SJCRH30 (cell line): Measurements from ENCODE around the gene LAX1. TPM values are rescaled to one million over a fixed set of nuclear protein-coding genes. Genes with fewer than 3 reads are reported as not detected.
"Not testable (repeated sequence)": the region's sequence is repeated elsewhere in the genome, so short reads cannot be mapped to it uniquely, and the experiment has no call there.

ENCODE experiments used
- DNase-seq, 2 experiments: peaks; one replicate each; pipeline ENCODE4 v3.0.0-alpha.2; 2015 to 2020
- H3K27ac ChIP-seq: fragments of 250-450 bp; sonication (Bioruptor Pico); 2 replicates; pipeline ENCODE4 v1.5.1; 2020; ENCODE audit warnings: mild to moderate bottlenecking, moderate library complexity
- H3K27me3 ChIP-seq: fragments of 250-450 bp; sonication (Bioruptor Pico); 2 replicates; pipeline ENCODE4 v1.5.1; 2020; ENCODE audit warnings: mild to moderate bottlenecking, moderate library complexity
- H3K36me3 ChIP-seq: fragments of 250-450 bp; sonication (Bioruptor Pico); 2 replicates; pipeline ENCODE4 v1.5.1; 2020; ENCODE audit warnings: mild to moderate bottlenecking, moderate library complexity
- H3K4me1 ChIP-seq: fragments of 250-450 bp; sonication (Bioruptor Pico); 2 replicates; pipeline ENCODE4 v1.5.1; 2020; ENCODE audit warnings: mild to moderate bottlenecking, moderate library complexity
- H3K4me3 ChIP-seq: fragments of 250-450 bp; sonication (Bioruptor Pico); 2 replicates; pipeline ENCODE4 v1.5.1; 2020; ENCODE audit warnings: mild to moderate bottlenecking, moderate library complexity
- H3K9me3 ChIP-seq: fragments of 250-450 bp; sonication (Bioruptor Pico); replicated peaks from 2 replicates; pipeline ENCODE4 v1.5.1; 2020; ENCODE audit warnings: mild to moderate bottlenecking, moderate library complexity
- total RNA-seq: library from RNA; depleted of rRNA; stranded (reverse); fragments of >200 nt; shearing (Covaris generic); gene quantifications from 2 replicates; pipeline ENCODE4 v1.2.3, GENCODE V29; 2014

LAX1 gene
- total RNA-seq, 1 experiment from 2014 or later, result not detected

- no peak for DNase-seq
These were observed 25.0 kb downstream of the LAX1 start for GRCh38 chr1:203789966-203790365.

GRCh38 chr1:203791498-203791897 lies 26.5 kb downstream of the LAX1 start:
- Histone ChIP-seq H3K9me3 (0 out of 2 replicates have a peak, but pooled peaks cover 3% of the 10 kb centered on the region), H3K36me3 (0 out of 2 replicates have a peak, but pooled peaks cover 2% of the 10 kb centered on the region), H3K4me1 (no peaks in the 10 kb centered on the region), H3K27me3 (no peaks in the 10 kb centered on the region; the same call in 1 of the 2 replicates), H3K4me3 (no peak overlapping the region), H3K27ac (no peak overlapping the region)
- no peak for DNase-seq

More at GRCh38 chr1:203789966-203790365, 25.0 kb downstream of the LAX1 start:
- Histone ChIP-seq H3K4me3 (no peak overlapping the region), H3K9me3 (0 out of 2 replicates have a peak, but pooled peaks cover 3% of the 10 kb centered on the region), H3K27ac (no peak overlapping the region), H3K36me3 (no peaks in the 10 kb centered on the region), H3K4me1 (no peaks in the 10 kb centered on the region), H3K27me3 (no peaks in the 10 kb centered on the region; the same call in 1 of the 2 replicates)

DNA sequence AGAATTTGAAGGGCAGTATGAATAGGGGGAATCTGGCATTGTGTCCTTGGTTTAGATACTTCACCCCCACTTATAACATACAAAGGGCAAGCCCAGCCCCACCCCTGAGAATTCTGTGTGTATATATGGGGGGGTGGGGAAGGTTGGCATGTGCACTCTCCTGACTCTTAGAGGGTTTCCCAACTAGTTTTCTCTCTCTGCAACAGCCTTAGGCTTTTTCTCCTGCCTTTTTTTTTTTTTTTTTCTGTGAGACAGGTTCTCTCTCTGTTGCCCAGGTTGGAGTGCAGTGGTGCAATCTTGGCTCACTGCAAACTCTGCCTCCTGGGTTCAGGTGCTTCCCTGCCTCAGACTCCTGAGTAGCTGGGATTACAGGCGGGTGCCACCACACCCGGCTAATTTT lies 27.5 kb downstream of the LAX1 start:
- Histone ChIP-seq H3K36me3 (peaks cover 12% of the 10 kb centered on the region), H3K27ac (no peak overlapping the region), H3K4me3 (no peak overlapping the region), H3K27me3 (no peaks in the 10 kb centered on the region; the same call in 1 of the 2 replicates), H3K9me3 (0 out of 2 replicates have a peak, but pooled peaks cover 3% of the 10 kb centered on the region), H3K4me1 (peaks cover 9% of the 10 kb centered on the region; the same call in 1 of the 2 replicates)
- no peak for DNase-seq

GRCh38 chr1:203793561-203793960 lies 28.6 kb downstream of the LAX1 start:
- not testable (repeated sequence) for H3K4me3 ChIP-seq, H3K27ac ChIP-seq, DNase-seq, H3K4me1 ChIP-seq, H3K9me3 ChIP-seq, H3K27me3 ChIP-seq
- H3K36me3 ChIP-seq, result peaks cover 23% of the 10 kb centered on the region

DNA sequence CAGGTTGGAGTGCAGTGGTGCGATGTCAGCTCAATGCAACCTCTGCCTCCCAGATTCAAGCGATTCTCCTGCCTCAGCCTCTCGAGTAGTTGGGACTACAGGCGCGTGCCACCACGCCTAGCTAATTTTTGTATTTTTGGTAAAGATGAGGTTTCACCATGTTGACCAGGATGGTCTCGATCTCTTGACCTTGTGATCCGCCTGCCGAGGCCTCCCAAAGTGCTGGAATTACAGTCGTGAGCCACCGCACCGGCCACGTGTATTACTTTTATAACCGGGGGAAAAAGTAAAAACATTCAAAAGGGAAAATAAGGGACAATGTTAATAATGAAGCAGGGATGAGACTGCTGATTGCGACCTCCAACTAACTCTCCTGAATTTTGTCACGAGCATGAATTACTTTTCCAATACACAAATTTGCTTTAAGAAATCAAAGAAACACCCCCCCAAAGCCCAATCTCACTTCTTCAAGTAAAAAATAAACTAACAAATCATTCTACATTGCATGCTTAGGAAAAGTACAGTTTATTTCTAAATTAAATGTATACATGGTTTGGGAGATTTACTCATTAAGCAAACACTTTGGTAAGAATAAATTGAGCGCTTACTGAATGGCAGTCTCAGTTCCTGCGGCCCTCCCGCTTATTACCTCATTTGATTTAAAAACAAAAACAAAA lies 29.9 kb downstream of the LAX1 start:
- Histone ChIP-seq H3K36me3 (peaks cover 36% of the 10 kb centered on the region), H3K4me1 (peaks cover 12% of the 10 kb centered on the region; the same call in 1 of the 2 replicates), H3K27me3 (no peaks in the 10 kb centered on the region), H3K4me3 (peak overlapping the region; percentile 81), H3K27ac (peak overlapping the region; percentile 92), H3K9me3 (0 out of 2 replicates have a peak, but pooled peaks cover 3% of the 10 kb centered on the region)
- DNase-seq, result no peak

GRCh38 chr1:203795441-203796235 lies 30.7 kb downstream of the LAX1 start, which contains the start of the genes ZBED6 and ZC3H11A:
Gene ZBED6 (plus strand): TSS chr1:203795623. CDS start chr1:203797523, 1,900 bp downstream.
Gene ZC3H11A (plus strand): TSS chr1:203795623. CDS start chr1:203817071, 21,448 bp downstream.
- peak within 1 kb of the TSS; percentile 92 for H3K27ac ChIP-seq
- H3K36me3 ChIP-seq, result peaks cover 43% of the 10 kb centered on the region
- H3K9me3 ChIP-seq, result no peaks in the 10 kb centered on the region
- H3K4me3 ChIP-seq, result peak within 1 kb of the TSS; percentile 81
- peaks cover 12% of the 10 kb centered on the region; the same call in 1 of the 2 replicates for H3K4me1 ChIP-seq
- H3K27me3 ChIP-seq, result no peaks in the 10 kb centered on the region
- DNase-seq, result peak; percentile 99 to 100

DNA sequence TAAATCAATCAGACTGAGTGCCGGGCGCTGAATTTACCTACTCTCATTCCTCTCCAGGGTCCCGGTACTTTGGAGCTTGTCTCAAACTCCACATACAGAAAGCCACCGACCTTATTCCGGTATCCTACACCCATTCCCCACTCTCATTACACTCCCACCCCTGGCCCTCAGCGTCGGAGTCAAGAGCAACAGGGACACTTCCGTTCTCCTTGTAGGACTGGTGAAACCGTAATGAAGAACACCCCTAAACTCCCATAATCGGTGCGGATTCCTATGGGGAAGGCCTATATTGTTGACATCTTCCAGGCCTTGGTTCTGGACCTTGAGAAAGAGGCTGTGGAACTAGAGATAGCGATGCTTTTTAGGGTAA lies 31.2 kb downstream of the LAX1 start:
- Histone ChIP-seq H3K4me3 (peak overlapping the region; percentile 81), H3K9me3 (no peaks in the 10 kb centered on the region), H3K27ac (peak overlapping the region; percentile 92), H3K4me1 (peaks cover 12% of the 10 kb centered on the region; the same call in 1 of the 2 replicates), H3K27me3 (no peaks in the 10 kb centered on the region), H3K36me3 (peaks cover 49% of the 10 kb centered on the region)
- DNase-seq, result peak; percentile 61 to 73

GRCh38 chr1:203797216-203797615 lies 32.2 kb downstream of the LAX1 start:
- Histone ChIP-seq H3K36me3 (peaks cover 59% of the 10 kb centered on the region), H3K9me3 (no peaks in the 10 kb centered on the region), H3K27ac (no peak overlapping the region), H3K4me3 (peak overlapping the region; percentile 81), H3K4me1 (peaks cover 12% of the 10 kb centered on the region; the same call in 1 of the 2 replicates), H3K27me3 (no peaks in the 10 kb centered on the region)
- peak in 1 of 2 experiments; percentile 16 for DNase-seq

DNA sequence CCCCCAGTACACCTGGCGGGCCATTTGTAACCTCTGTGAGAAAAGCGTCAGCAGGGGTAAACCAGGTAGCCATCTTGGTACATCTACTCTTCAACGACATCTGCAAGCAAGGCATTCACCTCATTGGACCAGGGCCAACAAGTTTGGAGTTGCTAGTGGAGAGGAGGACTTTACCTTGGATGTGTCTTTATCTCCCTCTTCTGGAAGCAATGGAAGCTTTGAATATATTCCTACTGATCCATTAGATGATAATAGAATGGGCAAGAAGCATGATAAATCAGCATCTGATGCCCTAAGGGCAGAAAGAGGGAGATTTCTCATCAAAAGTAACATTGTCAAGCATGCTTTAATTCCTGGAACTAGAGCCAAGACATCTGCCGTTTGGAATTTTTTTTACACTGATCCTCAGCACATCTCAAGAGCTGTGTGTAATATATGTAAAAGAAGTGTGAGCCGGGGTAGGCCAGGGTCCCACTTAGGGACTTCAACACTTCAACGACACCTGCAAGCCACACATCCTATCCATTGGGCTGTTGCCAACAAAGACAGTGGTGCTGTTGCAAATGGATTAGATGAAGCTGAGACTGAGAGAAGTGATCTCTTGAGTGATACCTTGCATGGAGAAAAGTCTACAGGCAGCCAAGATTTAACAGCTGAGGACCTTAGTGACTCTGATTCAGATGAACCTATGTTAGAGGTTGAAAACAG lies 33.1 kb downstream of the LAX1 start:
- Histone ChIP-seq H3K9me3 (no peaks in the 10 kb centered on the region), H3K4me3 (no peak overlapping the region), H3K27ac (no peak overlapping the region), H3K36me3 (peaks cover 68% of the 10 kb centered on the region), H3K27me3 (no peaks in the 10 kb centered on the region), H3K4me1 (peaks cover 12% of the 10 kb centered on the region; the same call in 1 of the 2 replicates)
- DNase-seq, result peak in 1 of 2 experiments; percentile 16

DNA sequence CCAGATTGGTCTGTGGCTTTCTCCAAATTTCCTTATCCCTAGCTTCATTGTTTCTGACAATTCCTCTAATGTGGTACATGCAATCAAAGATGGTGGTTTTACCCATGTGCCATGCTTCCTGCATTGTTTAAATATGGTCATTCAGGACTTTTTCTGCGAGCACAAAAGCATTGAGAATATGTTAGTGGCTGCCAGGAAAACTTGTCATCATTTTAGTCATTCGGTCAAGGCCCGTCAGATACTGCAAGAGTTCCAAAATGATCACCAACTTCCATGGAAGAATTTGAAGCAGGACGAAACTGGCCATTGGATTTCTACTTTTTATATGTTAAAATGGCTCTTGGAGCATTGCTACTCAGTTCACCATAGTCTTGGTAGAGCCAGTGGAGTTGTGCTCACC lies 34.2 kb downstream of the LAX1 start:
- Histone ChIP-seq H3K36me3 (peaks cover 77% of the 10 kb centered on the region), H3K27me3 (no peaks in the 10 kb centered on the region), H3K4me3 (no peak overlapping the region), H3K4me1 (peaks cover 12% of the 10 kb centered on the region; the same call in 1 of the 2 replicates), H3K9me3 (no peaks in the 10 kb centered on the region), H3K27ac (no peak overlapping the region)
- DNase-seq, result no peak

DNA sequence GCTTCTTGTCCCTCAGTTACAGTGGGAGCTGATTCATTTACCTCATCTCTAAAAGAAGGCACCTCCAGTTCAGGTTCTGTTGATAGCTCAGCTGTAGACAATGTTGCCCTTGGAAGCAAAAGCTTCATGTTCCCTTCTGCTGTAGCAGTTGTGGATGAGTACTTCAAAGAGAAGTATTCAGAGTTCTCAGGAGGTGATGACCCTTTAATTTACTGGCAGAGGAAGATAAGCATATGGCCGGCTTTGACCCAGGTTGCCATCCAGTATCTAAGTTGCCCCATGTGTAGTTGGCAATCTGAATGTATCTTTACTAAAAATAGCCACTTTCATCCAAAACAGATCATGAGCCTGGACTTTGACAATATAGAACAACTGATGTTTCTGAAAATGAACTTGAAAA lies 35.0 kb downstream of the LAX1 start:
- no peak for DNase-seq
- Histone ChIP-seq H3K27ac (no peak overlapping the region), H3K36me3 (peaks cover 83% of the 10 kb centered on the region), H3K4me3 (no peak overlapping the region), H3K4me1 (peaks cover 12% of the 10 kb centered on the region; the same call in 1 of the 2 replicates), H3K27me3 (no peaks in the 10 kb centered on the region), H3K9me3 (no peaks in the 10 kb centered on the region)

DNA sequence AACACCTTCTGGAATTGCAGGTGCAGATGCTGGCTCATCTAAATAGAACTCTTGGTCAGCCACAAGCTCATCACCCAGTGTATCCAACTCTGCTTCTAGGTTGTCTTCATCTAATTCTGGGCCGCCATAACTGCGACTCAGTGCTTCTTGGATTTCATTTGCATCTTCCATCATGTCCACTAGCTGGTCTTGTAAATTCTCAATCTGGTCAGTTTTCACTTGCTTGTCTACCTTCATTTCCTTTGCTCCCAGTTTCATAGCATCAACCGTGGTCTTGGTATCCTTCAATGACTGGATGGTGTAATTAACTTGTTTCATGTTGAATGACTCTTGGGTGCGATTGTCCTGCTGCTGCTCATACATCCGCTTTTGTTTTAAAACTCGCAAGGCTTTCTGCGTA lies 40.7 kb downstream of the LAX1 start:
- Histone ChIP-seq H3K4me3 (no peak overlapping the region), H3K36me3 (peaks cover 79% of the 10 kb centered on the region), H3K4me1 (peaks cover 10% of the 10 kb centered on the region), H3K27me3 (no peaks in the 10 kb centered on the region), H3K9me3 (0 out of 2 replicates have a peak, but pooled peaks cover 4% of the 10 kb centered on the region), H3K27ac (no peak overlapping the region)
- DNase-seq, result no peak

DNA sequence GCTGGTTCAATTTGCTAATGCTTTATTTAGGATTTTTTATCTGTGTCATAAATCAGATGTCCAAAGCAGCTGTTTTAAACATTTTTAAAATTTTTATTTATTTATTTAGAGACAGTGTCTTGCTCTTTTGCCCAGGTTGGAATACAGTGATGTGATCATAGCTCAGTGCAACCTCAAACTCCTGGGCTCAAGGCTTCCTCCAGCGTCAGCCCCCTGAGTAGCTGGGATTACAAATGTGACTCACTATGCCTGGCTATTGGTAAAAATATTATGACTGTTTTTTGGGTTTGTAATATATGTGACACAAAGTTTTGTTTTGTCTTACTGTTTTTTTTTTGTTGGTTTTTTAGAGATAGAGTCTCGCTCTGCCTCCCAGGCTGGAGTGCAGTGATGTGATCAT lies 42.2 kb downstream of the LAX1 start:
- no peak overlapping the region for H3K27ac ChIP-seq
- peaks cover 10% of the 10 kb centered on the region for H3K4me1 ChIP-seq
- peaks cover 76% of the 10 kb centered on the region for H3K36me3 ChIP-seq
- H3K27me3 ChIP-seq, result no peaks in the 10 kb centered on the region
- H3K9me3 ChIP-seq, result 0 out of 2 replicates have a peak, but pooled peaks cover 4% of the 10 kb centered on the region
- DNase-seq, result peak; percentile 37 to 54
- no peak overlapping the region for H3K4me3 ChIP-seq
